K562 (cell line): ENCODE measurements around the gene HLTF. TPM values are rescaled to one million over a fixed set of nuclear protein-coding genes. Genes with fewer than 3 reads are reported as not detected.

Source experiments
- BRCA1 ChIP-seq, 2 experiments: fragments of 450-650 bp in 1 of 2; sonication (generic) in 1 of 2; formaldehyde crosslinking in 1 of 2; IDR thresholded peaks; 2 replicates each; pipeline versions ENCODE4 v1.5.0 to v1.6.1; 2017 to 2020; ENCODE audit warnings: mild to moderate bottlenecking in 1 of 2, missing genetic modification reagents in 1 of 2
- GATA2 ChIP-seq: sonication (generic); formaldehyde crosslinking; IDR thresholded peaks from 2 replicates; pipeline ENCODE4 v1.4.0; 2020; ENCODE audit warnings: mild to moderate bottlenecking, missing genetic modification reagents
- HDGF ChIP-seq: fragments of 450-650 bp; IDR thresholded peaks from 2 replicates; pipeline ENCODE4 v1.6.1; 2016
- HLTF ChIP-seq: fragments of 450-650 bp; IDR thresholded peaks from 2 replicates; pipeline ENCODE4 v1.6.1; 2016
- JUND ChIP-seq, 2 experiments: IDR thresholded peaks; 2 replicates in 1 of 2; 3 replicates in 1 of 2; pipeline ENCODE4 v1.6.1; 2011; ENCODE audit warnings: borderline replicate concordance in 2 of 2, low read depth in 2 of 2, low read length in 2 of 2, improper control_type of control experiment in 1 of 2, missing biosample characterization in 1 of 2, missing genetic modification characterization in 1 of 2, missing genetic modification reagents in 1 of 2
- KDM5B ChIP-seq: fragments of 200-600 bp; sonication (generic); IDR thresholded peaks from 2 replicates; pipeline ENCODE4 v1.6.1; 2012; ENCODE audit warnings: low read depth, mild to moderate bottlenecking, moderate library complexity, low read length, control low read depth, inconsistent platforms; ENCODE audit not compliant: insufficient replicate concordance
- MCM7 ChIP-seq, 2 experiments: fragments of 450-650 bp; IDR thresholded peaks; 2 replicates each; pipeline ENCODE4 v1.6.1; 2016 to 2018
- NFATC3 ChIP-seq: fragments of 450-650 bp; IDR thresholded peaks from 2 replicates; pipeline ENCODE4 v1.6.1; 2017; ENCODE audit warnings: mild to moderate bottlenecking
- NR2C2 ChIP-seq, 2 experiments: fragments of 200-800 bp in 1 of 2; sonication (Bioruptor generic) in 1 of 2; sonication (generic) in 1 of 2; formaldehyde crosslinking in 1 of 2; IDR thresholded peaks; 2 replicates each; pipeline versions ENCODE4 v1.6.1 to v1.8.0; 2016 to 2022; ENCODE audit warnings: mild to moderate bottlenecking in 1 of 2, missing compliant biosample characterization in 1 of 2, missing genetic modification characterization in 1 of 2, missing genetic modification reagents in 1 of 2
- POLR3G ChIP-seq: IDR thresholded peaks from 2 replicates; pipeline ENCODE4 v1.6.1; 2011; ENCODE audit not compliant: insufficient read length, insufficient replicate concordance; ENCODE audit errors: extremely low read depth
- PURB ChIP-seq: sonication (generic); formaldehyde crosslinking; IDR thresholded peaks from 2 replicates; pipeline ENCODE4 v1.9.0; 2021; ENCODE audit warnings: low read depth, mild to moderate bottlenecking, missing genetic modification reagents
- RAD51 ChIP-seq: fragments of 450-650 bp; IDR thresholded peaks from 2 replicates; pipeline ENCODE4 v1.7.1; 2016; ENCODE audit warnings: low read depth, mild to moderate bottlenecking, borderline replicate concordance
- RBFOX2 ChIP-seq: fragments of 200-400 bp; formaldehyde crosslinking; IDR thresholded peaks from 2 replicates; pipeline ENCODE4 v1.6.1; 2017; ENCODE audit warnings: low read depth, mild to moderate bottlenecking, low read length, moderate library complexity
- RCOR1 ChIP-seq, 2 experiments: IDR thresholded peaks; 2 replicates each; pipeline ENCODE4 v1.6.1; 2012; ENCODE audit warnings: low read depth in 2 of 2, low read length in 2 of 2, borderline replicate concordance in 1 of 2, improper control_type of control experiment in 1 of 2
- RNF2 ChIP-seq: sonication (generic); IDR thresholded peaks from 2 replicates; pipeline ENCODE4 v1.6.1; 2016
- TBL1XR1 ChIP-seq, 2 experiments: IDR thresholded peaks; 2 replicates each; pipeline ENCODE4 v1.6.1; 2012; ENCODE audit warnings: improper control_type of control experiment in 2 of 2, low read length in 2 of 2, mild to moderate bottlenecking in 1 of 2
- TCF7 ChIP-seq: sonication (generic); IDR thresholded peaks from 2 replicates; pipeline ENCODE4 v1.6.1; 2016; ENCODE audit warnings: antibody characterized with exemption, borderline replicate concordance
- TFE3 ChIP-seq: fragments of 450-650 bp; formaldehyde crosslinking; IDR thresholded peaks from 2 replicates; pipeline ENCODE4 v1.4.0; 2020; ENCODE audit warnings: mild to moderate bottlenecking, mixed read lengths
- ZBTB26 ChIP-seq: fragments of 450-650 bp; formaldehyde crosslinking; IDR thresholded peaks from 2 replicates; pipeline ENCODE4 v1.4.0; 2022; ENCODE audit warnings: missing genetic modification characterization
- ZC3H11A ChIP-seq: IDR thresholded peaks from 2 replicates; pipeline ENCODE4 v1.6.1; 2012; ENCODE audit warnings: low read depth, low read length, improper control_type of control experiment
- ZEB2 ChIP-seq: fragments of 450-650 bp; IDR thresholded peaks from 2 replicates; pipeline ENCODE4 v1.6.1; 2016
- ZNF133 ChIP-seq: fragments of 250-450 bp; sonication (Bioruptor Pico); IDR thresholded peaks from 2 replicates; pipeline ENCODE4 v1.4.0; 2020; ENCODE audit warnings: mild to moderate bottlenecking
- ZNF143 ChIP-seq: sonication (generic); formaldehyde crosslinking; IDR thresholded peaks from 2 replicates; pipeline ENCODE4 v1.9.0; 2022; ENCODE audit warnings: mild to moderate bottlenecking, missing genetic modification reagents
- ZNF253 ChIP-seq: fragments of 250-450 bp; sonication (Bioruptor Pico); conservative IDR thresholded peaks from 2 replicates; pipeline ENCODE4 v1.6.1; 2021; ENCODE audit warnings: mild to moderate bottlenecking
- ZNF316 ChIP-seq: fragments of 450-650 bp; IDR thresholded peaks from 2 replicates; pipeline ENCODE4 v1.6.1; 2016
- ZNF384 ChIP-seq: IDR thresholded peaks from 2 replicates; pipeline ENCODE4 v1.6.1; 2012; ENCODE audit warnings: low read depth, low read length, improper control_type of control experiment
- ZNF830 ChIP-seq: fragments of 250-450 bp; sonication (Bioruptor Pico); IDR thresholded peaks from 2 replicates; pipeline ENCODE4 v1.5.0; 2021; ENCODE audit warnings: mild to moderate bottlenecking
- polyA plus RNA-seq, 8 experiments: library from polyadenylated mRNA; depleted of rRNA in 4 of 8; stranded (reverse) in 5 of 8; unstranded in 3 of 8; fragments of >200 nt; fragmentation: Nextera tagmentation in 2 of 8; fragmentation: Illumina TruSeq in 1 of 8; extraction: Ambion mirVana in 2 of 8; extraction: Trizol in 1 of 8; gene quantifications; 2 replicates each; pipeline versions ENCODE4 v1.2.1 to v1.2.3, GENCODE V29; 2011 to 2014; ENCODE audit warnings: inconsistent platforms in 1 of 8, missing spikeins in 1 of 8
- total RNA-seq, 7 experiments: library from RNA; depleted of rRNA in 6 of 7; stranded (reverse); fragments of >200 nt in 6 of 7; fragmentation: Illumina TruSeq in 2 of 7; extraction: Trizol in 2 of 7; gene quantifications; 2 replicates each; pipeline versions ENCODE4 v1.2.1 to v1.2.3, GENCODE V29; 2011 to 2021; ENCODE audit warnings: low replicate concordance in 1 of 7
- TF ChIP-seq, protein P1 (sequence below): fragments of 450-650 bp; formaldehyde crosslinking; IDR thresholded peaks from 2 replicates; pipeline ENCODE4 v1.4.0; 2022; ENCODE audit warnings: missing genetic modification characterization

The HLTF gene
- total and polyA plus RNA-seq, 9 of the 15 experiments (the other 6 are each of a cell fraction or from before 2014, with no cell fraction given): 35.1 to 82.4 (median 50.4) TPM

DNA sequence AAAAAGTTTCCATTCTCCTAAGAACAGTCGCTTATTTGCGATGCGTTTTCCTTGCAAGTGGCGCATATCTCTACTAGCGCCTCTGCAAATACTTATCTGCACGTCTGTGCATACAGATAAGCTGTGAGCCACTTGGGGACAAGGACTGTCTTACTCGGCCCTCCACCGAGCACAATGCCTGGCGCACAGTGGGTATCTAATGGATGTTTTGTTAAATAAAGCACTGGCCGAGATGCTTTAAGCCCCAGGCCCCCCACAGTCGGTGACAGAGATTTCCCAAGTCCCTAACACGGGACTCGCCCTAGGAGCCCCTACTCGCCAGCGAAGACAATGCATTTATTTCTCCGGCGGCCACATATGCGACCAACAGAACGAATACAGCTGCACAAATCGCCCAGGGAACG, 503 bp downstream of the HLTF start (continued):
- TF ChIP-seq ZNF143 (CRISPR knock-in tag): no peak
- TF ChIP-seq HDGF: no peak
- TF ChIP-seq ZEB2: no peak
- TF ChIP-seq TCF7: no peak
- peak; percentile 49 to 82; a peak in 2 of 4 replicates for TF ChIP-seq TBL1XR1 (IDR thresholded peaks at IDR 0.05; ENCODE audit: low read length in 2 of 2)
- no peak for TF ChIP-seq NR2C2 (CRISPR knock-in tag; IDR thresholded peaks at IDR 0.05)
- no peak for TF ChIP-seq NR2C2 (tag; IDR thresholded peaks at IDR 0.05)
- no peak for TF ChIP-seq TFE3
- TF ChIP-seq ZNF133 (CRISPR knock-in tag): no peak
- peak; percentile 72; the same call in 1 of the 2 replicates for TF ChIP-seq NFATC3
- no peak for TF ChIP-seq ZNF830 (CRISPR knock-in tag)
- no peak for TF ChIP-seq ZNF384
- no peak for TF ChIP-seq BRCA1 (IDR thresholded peaks at IDR 0.05)
- TF ChIP-seq BRCA1 (CRISPR knock-in tag; IDR thresholded peaks at IDR 0.05): no peak
- TF ChIP-seq, protein P1, sequence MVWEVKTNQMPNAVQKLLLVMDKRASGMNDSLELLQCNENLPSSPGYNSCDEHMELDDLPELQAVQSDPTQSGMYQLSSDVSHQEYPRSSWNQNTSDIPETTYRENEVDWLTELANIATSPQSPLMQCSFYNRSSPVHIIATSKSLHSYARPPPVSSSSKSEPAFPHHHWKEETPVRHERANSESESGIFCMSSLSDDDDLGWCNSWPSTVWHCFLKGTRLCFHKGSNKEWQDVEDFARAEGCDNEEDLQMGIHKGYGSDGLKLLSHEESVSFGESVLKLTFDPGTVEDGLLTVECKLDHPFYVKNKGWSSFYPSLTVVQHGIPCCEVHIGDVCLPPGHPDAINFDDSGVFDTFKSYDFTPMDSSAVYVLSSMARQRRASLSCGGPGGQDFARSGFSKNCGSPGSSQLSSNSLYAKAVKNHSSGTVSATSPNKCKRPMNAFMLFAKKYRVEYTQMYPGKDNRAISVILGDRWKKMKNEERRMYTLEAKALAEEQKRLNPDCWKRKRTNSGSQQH (CRISPR knock-in tag): no peak
- TF ChIP-seq ZNF316: no peak
- no peak for TF ChIP-seq MCM7 (IDR thresholded peaks at IDR 0.05)
- no peak for TF ChIP-seq HLTF
- TF ChIP-seq RAD51: no peak
- no peak for TF ChIP-seq RBFOX2
- TF ChIP-seq JUND (IDR thresholded peaks at IDR 0.05; ENCODE audit: borderline replicate concordance, low read depth, low read length): peak; percentile 70; the same call in 1 of the 2 replicates
- no peak; the same call in 2 of the 3 replicates for TF ChIP-seq JUND (tag; IDR thresholded peaks at IDR 0.05; ENCODE audit: borderline replicate concordance, low read depth, low read length)
- TF ChIP-seq ZBTB26 (CRISPR knock-in tag): no peak
- no peak for TF ChIP-seq ZC3H11A
- TF ChIP-seq PURB: no peak
- peak; percentile 63; the same call in 1 of the 2 replicates for TF ChIP-seq RNF2
- TF ChIP-seq KDM5B: no peak
- TF ChIP-seq POLR3G: no peak
- no peak for TF ChIP-seq ZNF253 (CRISPR knock-in tag)
- TF ChIP-seq GATA2: peak; percentile 93
- TF ChIP-seq RCOR1 (IDR thresholded peaks at IDR 0.05; ENCODE audit: borderline replicate concordance in 1 of 2, low read depth in 2 of 2, low read length in 2 of 2): peak in 1 of 2 experiments; percentile 80; a peak in 2 of 4 replicates
